HG03457 (cell line): ENCODE data around the gene PPM1B.
"Not testable (repeated sequence)": the region's sequence is repeated elsewhere in the genome, so short reads cannot be mapped to it uniquely, and the experiment has no call there.

ENCODE experiments used
- ATAC-seq: cut with Tn5 transposase; IDR thresholded peaks from one replicate; pipeline ENCODE4 v1.9.1; 2021; ENCODE audit warnings: moderate number of reproducible peaks; ENCODE audit not compliant: unreplicated experiment

PPM1B gene

DNA sequence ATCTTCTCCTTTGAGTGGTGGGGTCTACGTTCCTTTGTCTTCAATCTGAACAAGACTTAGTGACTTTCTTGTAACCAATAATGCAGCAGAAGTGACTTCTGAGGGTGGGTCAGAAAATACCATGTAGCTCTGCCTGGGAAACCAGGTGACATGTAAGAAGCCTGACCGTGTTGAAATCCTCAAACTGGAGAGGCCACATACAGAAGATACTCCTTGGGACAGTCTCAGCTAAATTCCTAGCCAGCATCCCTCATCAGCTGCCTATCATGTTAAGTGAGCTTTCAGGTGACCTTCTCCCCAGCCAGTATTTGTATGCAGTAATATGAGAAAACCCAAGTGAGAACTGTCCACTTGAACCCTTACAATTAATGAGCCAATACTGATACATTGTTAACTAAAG lies 27.0 kb downstream of the PPM1B start:
- ATAC-seq: no peak

DNA sequence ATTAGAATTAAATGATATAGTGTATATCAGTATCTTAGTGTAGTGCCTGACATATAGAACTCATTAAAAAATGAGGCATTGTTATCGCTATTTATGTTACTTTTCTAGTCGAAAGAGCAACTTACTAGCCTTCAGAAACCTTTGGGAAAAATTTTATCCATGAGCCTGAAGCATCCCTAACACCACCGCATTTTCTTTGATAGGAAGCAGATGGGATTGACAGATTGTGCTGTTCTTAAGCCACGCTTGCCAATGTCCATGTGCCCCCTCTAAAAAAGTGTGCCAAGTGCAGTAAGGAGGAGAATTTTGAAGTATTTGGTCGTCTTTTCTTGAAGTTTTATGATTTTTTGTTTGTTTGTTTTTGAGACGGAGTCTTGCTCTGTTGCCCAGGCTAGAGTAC lies 29.1 kb downstream of the PPM1B start:
- no peak for ATAC-seq

DNA sequence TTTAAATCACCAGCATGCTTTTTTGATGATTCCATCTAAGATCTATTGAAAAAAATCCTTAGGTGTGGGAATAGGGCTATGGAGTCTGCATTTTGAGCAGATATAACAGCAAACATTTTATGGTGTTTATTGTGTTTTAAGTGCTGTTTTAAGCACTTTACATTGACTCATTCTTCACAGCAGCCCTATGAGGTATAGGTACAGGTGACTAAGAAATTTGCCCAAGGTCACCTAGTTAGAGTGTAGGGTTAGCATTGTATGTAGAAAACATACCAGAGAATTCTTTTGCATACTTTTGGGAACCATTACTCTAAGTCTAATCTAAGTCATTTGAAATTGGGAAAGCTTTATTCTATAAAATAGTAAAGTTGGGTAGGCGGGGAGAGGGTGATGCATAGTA lies 31.3 kb downstream of the PPM1B start:
- ATAC-seq: no peak

DNA sequence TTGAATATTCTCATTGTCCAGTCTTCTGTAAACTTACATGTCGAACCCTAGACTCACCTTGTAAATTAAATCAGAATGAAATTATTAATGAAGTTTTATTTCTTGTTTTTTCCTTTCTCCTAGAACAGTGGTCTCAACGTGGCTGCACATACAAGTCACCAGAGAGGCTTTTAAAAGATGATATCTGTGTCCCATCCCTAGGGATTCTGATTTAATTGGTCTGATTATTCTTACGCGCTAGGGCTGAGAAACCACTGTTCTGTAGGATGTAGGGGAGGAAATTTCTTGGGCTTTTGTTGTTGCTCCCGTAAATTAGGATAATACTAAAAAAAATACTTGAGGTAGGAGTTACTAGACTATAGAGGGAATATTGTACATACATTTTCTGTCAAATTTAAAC lies 32.1 kb downstream of the PPM1B start:
- no peak for ATAC-seq

DNA sequence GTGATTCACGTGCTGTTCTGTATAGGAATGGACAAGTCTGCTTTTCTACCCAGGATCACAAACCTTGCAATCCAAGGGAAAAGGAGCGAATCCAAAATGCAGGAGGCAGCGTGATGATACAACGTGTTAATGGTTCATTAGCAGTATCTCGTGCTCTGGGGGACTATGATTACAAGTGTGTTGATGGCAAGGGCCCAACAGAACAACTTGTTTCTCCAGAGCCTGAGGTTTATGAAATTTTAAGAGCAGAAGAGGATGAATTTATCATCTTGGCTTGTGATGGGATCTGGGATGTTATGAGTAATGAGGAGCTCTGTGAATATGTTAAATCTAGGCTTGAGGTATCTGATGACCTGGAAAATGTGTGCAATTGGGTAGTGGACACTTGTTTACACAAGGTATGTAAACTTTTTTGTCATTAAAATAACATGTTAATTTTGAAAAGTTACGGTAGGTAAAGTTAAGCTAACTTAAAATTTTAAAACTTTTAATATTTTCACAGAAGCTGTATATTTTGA lies 33.0 kb downstream of the PPM1B start:
- no peak for ATAC-seq

DNA sequence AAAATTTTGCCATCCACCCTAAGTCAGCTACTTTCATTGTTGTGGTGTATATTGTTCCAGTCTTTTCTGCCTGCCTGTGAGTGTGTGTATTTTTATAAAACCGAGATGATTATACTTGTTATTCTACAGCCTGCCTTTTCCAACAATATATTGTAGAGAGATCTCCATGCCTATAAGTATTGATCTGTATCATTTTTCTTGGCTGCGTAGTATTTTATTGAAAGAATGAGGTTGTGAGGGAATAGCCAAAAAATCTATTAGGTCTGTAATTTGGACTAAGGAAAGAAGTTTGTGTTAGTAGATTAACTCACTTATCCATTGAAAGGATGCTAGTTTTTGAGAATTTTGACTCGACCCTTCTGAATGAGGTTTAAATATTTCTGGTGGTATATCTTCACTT lies 34.9 kb downstream of the PPM1B start:
- ATAC-seq: no peak

DNA sequence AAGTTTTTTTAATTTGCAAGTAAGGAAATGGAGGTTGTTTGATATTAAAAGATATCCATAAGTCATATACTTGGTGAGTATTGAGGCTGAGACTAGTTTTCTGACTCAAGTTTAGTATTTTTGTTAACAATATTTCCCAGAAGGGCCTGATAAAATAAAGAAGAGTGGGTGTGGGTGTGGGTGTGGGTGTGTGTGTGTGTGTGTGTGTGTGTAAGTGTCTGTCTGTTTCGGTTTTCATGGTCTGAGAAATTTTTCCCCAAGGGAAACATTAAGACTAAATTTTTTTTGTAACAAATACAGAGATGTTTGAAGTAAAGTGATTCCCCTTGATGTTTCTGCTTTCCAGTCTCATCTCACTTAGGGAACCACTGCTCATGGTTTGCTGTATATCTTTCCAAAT lies 36.5 kb downstream of the PPM1B start:
- no peak for ATAC-seq

DNA sequence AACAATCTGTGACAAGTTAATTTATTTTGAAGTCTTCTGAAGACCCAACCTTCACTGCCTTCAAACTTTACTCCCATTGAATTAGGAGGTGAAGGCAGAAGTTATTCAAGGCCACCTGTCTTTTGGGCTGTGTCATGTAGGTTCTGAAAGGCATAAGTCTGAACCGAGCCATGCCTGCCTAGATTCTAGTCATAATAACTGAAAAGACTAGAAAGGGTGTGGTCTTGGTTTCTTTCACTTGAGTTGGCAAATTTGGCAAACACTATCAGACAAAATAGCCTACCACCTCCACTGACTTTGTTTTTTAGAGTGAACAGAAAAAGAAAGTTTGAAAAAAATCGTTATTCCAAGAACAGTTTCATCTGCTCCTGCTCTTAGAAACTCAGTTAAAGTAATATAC lies 38.4 kb downstream of the PPM1B start:
- ATAC-seq: no peak

DNA sequence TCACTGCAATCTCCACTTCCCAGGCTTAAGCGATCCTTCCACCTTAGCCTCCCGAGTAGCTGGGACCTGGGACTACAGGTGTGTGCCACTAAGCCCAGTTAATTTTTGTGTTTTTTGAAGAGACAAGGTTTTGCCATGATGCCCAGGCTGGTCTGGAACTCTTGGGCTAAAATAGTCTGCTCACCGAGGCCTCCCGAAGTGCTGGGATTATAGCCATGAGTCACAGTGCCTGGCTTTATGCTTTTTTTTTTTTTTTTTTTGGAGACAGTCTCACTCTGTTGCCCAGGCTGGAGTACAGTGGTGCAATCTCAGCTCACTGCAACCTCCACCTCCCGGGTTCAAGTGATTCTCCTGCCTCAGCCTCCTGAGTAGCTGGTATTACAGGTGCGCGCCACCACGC lies 39.0 kb downstream of the PPM1B start:
- ATAC-seq: not testable (repeated sequence)

DNA sequence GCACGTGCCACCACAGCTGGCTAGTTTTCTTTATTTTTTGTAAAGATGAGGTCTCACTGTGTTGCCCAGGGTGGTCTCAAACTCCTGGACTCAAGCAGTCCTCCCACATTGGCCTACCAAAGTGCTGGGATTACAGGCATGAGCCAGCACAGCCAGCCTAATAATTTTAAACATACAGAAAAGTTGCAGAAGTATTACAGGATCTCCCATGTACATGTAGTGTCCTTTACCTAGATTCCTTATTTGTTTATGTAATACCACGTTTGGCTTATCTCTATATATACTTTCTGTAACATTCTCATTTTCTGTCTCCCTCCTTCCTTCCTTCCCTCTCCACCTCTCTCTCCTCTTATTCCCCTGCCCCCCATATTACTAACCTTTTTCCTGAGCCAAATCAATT lies 41.7 kb downstream of the PPM1B start:
- no peak for ATAC-seq

DNA sequence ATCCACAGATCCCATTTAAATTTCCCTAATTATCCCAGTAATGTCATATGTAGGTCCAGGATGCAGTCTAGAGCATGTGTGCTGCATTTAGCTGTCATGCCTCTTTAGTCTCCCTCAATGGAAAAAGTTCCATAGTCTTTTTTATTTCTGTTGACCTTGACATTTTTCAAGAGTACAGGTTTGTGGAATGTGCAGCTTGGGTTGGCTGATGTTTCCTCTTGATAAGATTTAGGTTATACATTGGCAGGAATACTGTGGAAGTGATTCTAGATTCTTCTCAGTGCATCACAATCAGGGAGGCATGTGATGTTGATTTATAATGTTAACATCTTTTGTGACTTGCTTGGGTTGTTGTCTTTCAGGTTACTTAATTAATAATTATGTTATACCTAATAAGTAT lies 42.5 kb downstream of the PPM1B start:
- ATAC-seq: no peak

DNA sequence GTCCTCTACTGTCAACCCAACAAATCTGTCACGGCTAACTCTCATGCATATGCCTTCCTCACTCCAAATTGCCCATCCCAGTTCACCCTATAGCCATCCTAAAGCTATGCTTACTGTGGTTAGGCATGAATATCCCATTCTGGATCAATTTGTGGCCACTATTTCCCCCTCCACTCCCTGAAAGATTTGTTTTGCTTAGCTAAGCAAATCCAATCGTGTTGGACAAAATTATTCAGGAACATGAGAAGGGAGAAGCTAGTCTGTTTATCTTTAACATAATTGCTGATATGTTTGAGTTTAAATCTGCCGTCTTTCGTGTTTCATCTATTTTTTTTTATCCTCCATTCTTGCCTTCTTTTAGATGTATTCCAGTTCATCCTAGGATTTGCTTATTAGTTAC lies 43.6 kb downstream of the PPM1B start:
- no peak for ATAC-seq

DNA sequence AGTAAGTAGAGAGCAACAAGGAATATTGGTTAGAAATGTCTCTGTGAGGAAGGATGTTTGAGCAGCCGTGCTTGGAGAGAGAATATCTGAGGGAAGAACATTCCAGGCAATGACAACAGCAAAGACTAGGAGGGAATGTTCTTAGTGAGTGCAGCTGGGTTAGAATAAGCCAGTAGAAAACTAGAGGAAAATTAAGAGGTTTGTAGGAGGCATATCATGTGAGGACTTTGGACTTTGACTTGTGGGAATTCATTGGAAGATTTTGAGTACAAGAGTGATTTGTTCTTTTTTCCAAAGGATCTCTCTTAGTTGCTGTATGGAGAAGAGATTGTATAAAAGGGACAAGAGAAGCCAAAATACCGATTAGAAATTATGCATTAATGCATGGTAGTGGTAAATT lies 47.2 kb downstream of the PPM1B start:
- ATAC-seq: no peak

DNA sequence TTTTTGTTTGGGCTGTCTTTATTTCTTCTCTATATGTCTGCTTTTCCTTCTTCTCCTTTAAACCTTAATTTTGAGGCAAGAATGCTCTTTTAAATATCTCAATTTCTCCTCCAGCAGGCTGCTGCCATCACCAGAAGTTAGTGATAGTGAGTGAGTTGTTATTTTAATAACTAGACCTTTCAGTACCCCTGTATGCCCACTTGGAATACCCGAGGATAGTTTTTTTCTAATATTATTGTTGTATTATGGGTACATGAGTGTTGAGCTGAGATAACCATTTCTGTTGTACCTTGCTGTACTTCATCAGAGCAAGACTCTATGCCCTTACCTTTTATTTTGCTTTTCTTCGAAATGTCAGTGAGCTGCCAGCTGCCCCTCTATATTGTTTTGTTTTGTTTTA lies 50.1 kb downstream of the PPM1B start:
- no peak for ATAC-seq

DNA sequence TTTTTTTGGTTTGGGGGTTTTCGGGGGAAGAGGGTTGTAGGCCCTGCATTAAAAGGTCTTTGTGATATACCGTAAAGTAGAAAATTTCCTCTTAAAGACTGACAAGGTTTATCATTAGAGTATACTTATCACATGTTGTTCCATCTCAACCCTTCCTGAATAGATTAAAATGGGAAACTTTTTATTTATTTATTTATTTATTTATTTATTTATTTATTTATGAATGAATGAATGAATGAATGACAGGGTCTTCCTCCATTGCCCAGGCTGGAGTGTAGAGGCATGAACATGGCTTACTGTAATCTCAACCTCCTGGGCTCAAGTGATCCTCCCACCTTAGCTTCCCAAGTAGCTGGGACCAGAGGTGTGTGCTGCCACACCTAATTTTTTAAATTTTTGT lies 58.1 kb downstream of the PPM1B start:
- ATAC-seq: no peak

DNA sequence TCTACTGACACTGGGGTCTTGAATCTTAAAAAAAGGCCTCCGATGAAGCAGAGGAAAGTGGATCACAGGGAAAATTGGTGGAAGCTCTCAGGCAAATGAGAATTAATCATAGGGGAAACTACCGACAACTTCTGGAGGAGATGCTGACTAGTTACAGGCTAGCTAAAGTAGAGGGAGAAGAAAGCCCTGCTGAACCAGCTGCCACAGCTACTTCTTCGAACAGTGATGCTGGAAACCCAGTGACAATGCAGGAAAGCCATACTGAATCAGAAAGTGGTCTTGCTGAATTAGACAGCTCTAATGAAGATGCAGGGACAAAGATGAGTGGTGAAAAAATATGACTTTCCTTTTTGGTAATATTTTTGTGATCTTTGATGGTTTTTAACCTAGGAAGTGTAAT lies 61.7 kb downstream of the PPM1B start:
- no peak for ATAC-seq

DNA sequence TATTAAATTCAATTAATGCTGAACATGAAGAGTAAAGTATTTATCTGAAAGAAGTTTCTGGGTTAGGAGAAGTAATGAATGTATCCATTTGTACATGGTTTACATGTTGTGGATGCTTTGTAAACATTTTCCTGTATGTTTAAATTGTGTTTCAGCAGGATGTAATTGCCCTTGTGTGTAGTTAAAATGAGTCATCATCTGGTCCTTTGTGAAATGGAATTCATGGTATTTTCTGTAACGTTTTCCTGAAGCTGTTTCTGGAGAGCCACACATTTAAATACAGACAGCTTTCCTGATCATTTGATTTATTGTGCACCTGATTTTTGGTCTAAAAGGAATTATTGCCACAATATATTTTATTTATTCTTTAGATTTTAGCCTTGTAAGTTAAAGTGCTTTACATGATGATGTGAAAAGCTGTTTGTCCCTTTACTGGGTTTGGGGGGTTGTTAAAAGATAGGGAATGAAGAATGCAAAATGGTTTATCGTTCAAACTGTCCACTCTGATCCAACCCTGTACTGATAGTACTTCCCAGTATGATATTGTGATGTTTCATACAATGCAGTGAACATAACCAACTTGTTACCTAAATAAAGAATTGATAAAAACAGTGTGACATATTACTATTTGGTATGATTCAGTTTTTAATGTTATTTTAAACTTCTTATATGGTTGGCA lies 64.9 kb downstream of the PPM1B start:
- ATAC-seq: no peak

DNA sequence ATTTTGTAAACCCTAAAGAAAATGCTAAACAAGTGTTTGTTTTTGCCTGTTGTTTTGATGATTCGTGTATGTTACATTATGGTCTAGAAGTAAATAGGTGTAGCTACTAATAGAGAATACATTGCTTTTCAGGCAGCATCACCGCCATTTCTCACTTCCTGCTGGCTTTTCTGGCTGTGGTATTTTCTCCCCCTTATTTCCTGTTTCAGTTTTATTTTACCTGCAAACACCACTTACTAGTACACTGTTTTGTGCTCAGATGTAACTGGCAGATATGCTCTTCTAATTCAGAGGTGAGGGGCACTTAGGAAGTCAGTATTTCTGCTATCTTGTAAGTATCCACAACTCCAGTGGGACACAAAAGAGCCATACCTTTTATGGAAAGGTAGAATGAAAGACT lies 68.5 kb downstream of the PPM1B start:
- no peak for ATAC-seq

DNA sequence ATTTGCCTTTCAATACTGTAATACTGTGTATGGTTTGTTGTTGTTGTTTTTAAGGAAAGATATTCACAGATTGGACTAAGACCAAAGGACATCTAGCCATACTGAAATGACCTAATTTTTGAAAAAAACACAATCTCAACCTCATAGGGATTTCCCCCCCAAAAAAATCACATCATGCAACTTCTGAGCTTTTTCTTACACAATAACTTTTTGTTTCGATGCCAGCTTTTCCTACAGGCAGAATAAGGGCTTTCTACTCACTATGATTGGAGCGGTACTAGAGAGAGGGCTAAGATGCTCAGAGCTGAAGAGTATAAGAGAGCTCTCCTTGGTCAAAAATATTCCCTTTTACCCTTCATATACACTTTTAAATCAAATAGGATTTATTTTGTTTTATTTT lies 74.2 kb downstream of the PPM1B start:
- no peak for ATAC-seq

DNA sequence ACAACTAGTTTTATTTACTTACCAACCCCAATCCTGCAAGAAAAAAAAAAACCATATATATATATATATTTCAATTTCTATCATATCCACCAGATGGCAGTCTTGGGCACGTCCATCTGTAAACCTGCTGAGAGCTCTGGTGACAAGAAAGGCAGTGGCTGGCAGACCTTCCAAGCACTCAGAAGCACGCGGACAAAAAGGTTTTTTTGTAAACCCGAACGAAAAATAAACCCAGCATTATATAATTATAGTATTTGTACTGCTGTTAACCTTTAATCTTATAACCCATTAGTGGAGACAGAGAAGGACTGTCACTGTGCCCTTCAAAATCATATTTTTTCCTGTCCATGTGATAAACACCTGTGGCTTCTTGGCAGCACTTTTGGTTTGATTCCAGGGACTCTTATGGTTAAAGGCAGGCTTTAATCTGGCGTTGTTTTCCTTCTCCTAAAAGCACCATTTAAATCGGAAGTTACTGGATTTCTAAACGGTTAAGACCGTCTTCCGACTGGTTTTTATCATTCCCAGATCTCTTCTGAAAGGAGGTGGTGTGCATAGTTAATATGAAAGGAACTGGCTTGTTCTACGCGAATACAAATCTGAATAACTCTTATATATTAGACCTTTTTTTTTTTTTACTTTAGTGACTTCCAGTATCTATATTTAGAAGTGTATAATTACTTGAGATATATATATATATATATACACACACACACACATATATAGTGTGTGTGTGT lies 75.6 kb downstream of the PPM1B start:
- ATAC-seq: no peak

DNA sequence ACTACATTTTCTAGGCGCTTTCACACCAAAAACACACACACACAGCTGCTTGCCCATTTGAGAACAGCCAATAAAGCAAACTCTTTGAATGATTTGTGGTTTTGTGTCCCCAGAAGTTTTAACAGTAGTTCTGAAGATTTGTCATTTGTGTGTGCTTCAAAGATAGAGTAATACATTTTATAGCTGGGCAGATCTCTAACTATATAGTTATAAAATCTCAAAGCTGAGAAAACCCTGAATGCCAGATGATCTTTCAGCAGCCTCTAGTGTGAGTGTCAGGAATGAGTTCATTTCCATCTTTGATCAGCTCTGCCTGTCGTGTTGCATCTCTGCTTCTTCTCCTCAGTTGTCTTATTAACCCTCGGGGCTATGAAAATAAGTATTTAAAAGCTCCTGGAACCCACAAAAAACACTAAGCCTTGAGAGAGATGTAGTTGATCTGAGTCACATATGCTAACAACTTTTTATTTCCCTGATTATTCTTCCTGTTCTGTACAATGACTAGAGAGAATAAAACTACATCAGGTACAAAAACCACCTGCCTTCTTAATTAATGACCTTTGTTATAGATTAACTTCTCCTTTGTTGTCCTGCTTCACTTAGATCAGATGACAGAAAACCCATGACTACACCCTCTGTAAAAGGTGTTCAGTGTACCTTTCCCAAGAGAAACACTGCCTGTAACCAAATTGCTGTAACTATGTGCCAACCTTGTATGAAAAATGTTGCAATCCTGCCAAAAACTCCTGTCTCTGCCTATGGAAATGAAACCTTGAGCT lies 76.6 kb downstream of the PPM1B start:
- no peak for ATAC-seq

DNA sequence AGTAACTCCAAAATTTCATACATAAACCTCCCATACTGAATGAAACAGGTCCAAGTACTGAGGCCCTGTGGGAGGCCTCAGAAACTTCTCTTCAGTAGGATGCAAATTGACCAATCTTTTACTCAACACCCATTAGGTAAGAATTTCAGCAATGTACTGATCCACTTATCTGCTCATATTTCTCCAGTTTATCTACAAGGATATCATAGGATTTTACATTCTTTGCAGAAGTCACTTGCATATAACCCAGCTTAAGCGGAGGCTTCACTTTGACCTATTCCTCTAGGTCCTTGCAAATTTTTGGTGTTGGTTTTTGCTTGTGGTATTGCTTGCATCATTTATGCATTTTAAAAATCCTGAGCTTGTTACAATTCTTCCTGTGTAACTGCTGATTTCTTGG lies 77.8 kb downstream of the PPM1B start:
- ATAC-seq: no peak
